ENCODE data around the gene ADIPOR2. TPM values are rescaled to one million over a fixed set of nuclear protein-coding genes. Genes with fewer than 3 reads are reported as not detected.

The ADIPOR2 gene
- polyA plus RNA-seq, 1 experiment, result 17.5 TPM

DNA sequence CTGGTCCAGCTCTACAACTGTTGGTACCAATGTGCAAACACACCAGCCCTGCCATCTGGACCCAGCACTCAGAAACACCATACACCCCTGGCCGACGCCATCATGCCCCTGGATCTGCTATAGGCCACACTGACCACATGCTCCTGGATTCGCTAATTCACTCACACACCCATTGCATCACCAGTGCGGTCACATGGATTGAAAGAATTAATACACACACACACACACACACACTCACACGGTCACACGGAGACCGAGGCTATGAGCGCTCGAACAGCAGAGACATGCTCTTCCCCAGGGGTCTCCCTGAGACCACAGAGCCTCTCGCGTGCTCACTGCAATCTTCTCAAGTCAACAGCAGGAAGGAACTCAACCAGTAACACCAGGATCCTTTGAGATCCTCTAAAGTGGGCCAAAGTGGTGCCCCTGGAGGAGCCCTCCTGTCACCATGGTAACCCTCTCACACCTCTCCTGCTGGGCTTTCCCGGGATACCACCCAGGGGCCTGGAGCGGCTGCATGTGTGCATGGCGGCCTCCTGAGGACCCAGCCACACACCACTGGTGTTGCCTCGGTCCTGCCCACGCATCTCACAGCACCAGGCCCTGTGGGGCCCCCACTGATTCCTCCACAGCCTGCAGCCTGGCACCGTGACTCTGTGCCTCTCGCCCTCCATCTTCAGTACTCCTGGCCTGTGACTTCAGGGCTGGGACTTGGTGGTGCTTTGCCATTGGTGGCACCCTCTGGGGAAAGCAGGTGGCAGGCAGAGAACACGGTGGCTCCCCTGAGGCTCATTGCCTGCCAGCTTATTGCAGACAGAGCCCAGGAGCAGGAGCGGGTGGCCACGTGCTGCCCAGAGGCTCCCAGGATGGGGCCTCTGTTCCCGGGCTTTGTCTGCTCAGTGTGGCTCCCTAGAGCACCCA is 144.6 kb downstream of the ADIPOR2 start:
- Histone ChIP-seq H3K36me3 (ENCODE audit: control insufficient read depth, insufficient read depth, low read length) (no peaks in the 10 kb centered on the region), H3K27me3 (ENCODE audit: control insufficient read depth, insufficient read depth, low read length) (peaks cover 11% of the 10 kb centered on the region), H3K4me3 (ENCODE audit: low read depth, low read length) (no peak overlapping the region)
- ChIA-PET CTCF (no interaction called here), POLR2A (no interaction called here)
- DNase-seq (ENCODE audit: low read depth), result no peak
- TF ChIP-seq, protein P1, sequence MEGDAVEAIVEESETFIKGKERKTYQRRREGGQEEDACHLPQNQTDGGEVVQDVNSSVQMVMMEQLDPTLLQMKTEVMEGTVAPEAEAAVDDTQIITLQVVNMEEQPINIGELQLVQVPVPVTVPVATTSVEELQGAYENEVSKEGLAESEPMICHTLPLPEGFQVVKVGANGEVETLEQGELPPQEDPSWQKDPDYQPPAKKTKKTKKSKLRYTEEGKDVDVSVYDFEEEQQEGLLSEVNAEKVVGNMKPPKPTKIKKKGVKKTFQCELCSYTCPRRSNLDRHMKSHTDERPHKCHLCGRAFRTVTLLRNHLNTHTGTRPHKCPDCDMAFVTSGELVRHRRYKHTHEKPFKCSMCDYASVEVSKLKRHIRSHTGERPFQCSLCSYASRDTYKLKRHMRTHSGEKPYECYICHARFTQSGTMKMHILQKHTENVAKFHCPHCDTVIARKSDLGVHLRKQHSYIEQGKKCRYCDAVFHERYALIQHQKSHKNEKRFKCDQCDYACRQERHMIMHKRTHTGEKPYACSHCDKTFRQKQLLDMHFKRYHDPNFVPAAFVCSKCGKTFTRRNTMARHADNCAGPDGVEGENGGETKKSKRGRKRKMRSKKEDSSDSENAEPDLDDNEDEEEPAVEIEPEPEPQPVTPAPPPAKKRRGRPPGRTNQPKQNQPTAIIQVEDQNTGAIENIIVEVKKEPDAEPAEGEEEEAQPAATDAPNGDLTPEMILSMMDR (IDR thresholded peaks at IDR 0.05; ENCODE audit: insufficient read depth, low read depth, low read length), result no peak

- POLR2A ChIA-PET, result no interaction called here
- TF ChIP-seq, protein P1 (IDR thresholded peaks at IDR 0.05; ENCODE audit: insufficient read depth, low read depth, low read length), result no peak
- CTCF ChIA-PET, result no interaction called here
- Histone ChIP-seq H3K4me3 (ENCODE audit: low read depth, low read length) (no peak overlapping the region), H3K27me3 (ENCODE audit: control insufficient read depth, insufficient read depth, low read length) (peaks cover 18% of the 10 kb centered on the region), H3K36me3 (ENCODE audit: control insufficient read depth, insufficient read depth, low read length) (no peaks in the 10 kb centered on the region)
- DNase-seq (ENCODE audit: low read depth), result no peak
These were observed 145.5 kb downstream of the ADIPOR2 start for GRCh38 chr12:1836241-1836803.

- CTCF ChIA-PET, result no interaction called here
- peaks cover 17% of the 10 kb centered on the region for H3K27me3 ChIP-seq (ENCODE audit: control insufficient read depth, insufficient read depth, low read length)
These were observed 146.1 kb downstream of the ADIPOR2 start for GRCh38 chr12:1836854-1837421.

DNA sequence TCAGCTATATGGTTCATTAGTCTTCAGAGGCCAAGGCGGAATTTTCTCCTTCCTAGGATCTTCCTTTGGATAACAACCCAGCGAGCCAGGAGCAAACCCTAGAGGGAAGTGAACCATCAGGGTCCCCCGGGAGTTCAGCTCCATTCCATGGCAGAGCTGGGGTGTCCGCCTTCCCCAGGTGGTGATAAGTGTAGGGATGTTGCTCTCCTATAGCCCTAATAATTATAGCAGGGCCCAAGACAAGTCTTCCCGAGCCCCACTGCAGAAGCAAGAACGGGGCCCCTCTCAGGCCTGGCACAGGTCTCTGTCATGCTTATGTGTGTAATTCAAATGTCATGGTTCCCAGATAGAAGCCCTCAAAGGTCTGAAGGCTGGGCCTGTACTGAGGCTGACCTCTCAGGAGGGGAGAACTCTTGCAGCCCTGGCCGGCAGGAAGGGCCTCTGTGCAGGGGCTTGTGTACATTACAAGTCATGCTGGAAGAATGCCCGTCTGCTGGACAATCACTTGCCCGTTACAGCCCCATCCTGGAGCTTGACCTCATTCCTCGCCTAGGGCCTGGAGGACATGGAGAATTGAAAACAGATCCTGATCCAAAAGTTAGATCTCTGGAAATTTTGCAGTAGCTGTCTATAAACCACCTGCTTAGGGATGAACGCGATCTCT is 146.8 kb downstream of the ADIPOR2 start:
- POLR2A ChIA-PET, result no interaction called here
- H3K36me3 ChIP-seq (ENCODE audit: control insufficient read depth, insufficient read depth, low read length), result no peaks in the 10 kb centered on the region
- TF ChIP-seq, protein P1 (IDR thresholded peaks at IDR 0.05; ENCODE audit: insufficient read depth, low read depth, low read length), result no peak
- H3K4me3 ChIP-seq (ENCODE audit: low read depth, low read length), result no peak overlapping the region
- CTCF ChIA-PET, result interaction anchor here (0.8 kb wide), 1 partner anchor 102 kb away, joined by 3 read pairs; no protein-coding TSS in a partner anchor
- DNase-seq (ENCODE audit: low read depth), result no peak
- peaks cover 18% of the 10 kb centered on the region for H3K27me3 ChIP-seq (ENCODE audit: control insufficient read depth, insufficient read depth, low read length)

More at GRCh38 chr12:1836854-1837421, 146.1 kb downstream of the ADIPOR2 start:
- TF ChIP-seq, protein P1 (IDR thresholded peaks at IDR 0.05; ENCODE audit: insufficient read depth, low read depth, low read length), result no peak
- Histone ChIP-seq H3K36me3 (ENCODE audit: control insufficient read depth, insufficient read depth, low read length) (no peaks in the 10 kb centered on the region), H3K4me3 (ENCODE audit: low read depth, low read length) (no peak overlapping the region)
- no peak for DNase-seq (ENCODE audit: low read depth)
- POLR2A ChIA-PET, result no interaction called here

Small RNA genes lying within 50 kb of the gene (small RNA-seq; reads per million reads assigned to genes)
- gene MIR3649 (ENCODE audit: insufficient read length, low read depth, low replicate concordance), result not detected

Other genes starting within 250 kb of the ADIPOR2 start
- 4.9 and 9.4 TPM in 2 replicates for gene FBXL14, start 96.5 kb upstream of the ADIPOR2 start, polyA plus RNA-seq (2011; rRNA removed)
- 38.7 and 57.3 TPM in 2 replicates for gene WNT5B, start 61.8 kb upstream of the ADIPOR2 start, polyA plus RNA-seq (2011; rRNA removed)
- not detected in 2 replicates for gene LRTM2, start 129.5 kb downstream of the ADIPOR2 start, polyA plus RNA-seq (2011; rRNA removed)
- 0.39 TPM in 2 replicates for gene CACNA2D4, start 227.6 kb downstream of the ADIPOR2 start, polyA plus RNA-seq (2011; rRNA removed)